ENCODE results near the gene CNPY1. TPM values are rescaled to one million over a fixed set of nuclear protein-coding genes. Genes with fewer than 3 reads are reported as not detected.
"Not testable (repeated sequence)": the region's sequence is repeated elsewhere in the genome, so short reads cannot be mapped to it uniquely, and the experiment has no call there.

Gene CNPY1
- total RNA-seq, 2 donors from 2014 or later, result not detected

GRCh38 chr7:155580367-155580766, 34.0 kb upstream of the CNPY1 start:
- DNase-seq (no peak), ATAC-seq (no peak)
- intact Hi-C loops (cut with DNase I), result no loop called here

GRCh38 chr7:155579565-155579964, 33.2 kb upstream of the CNPY1 start:
- intact Hi-C loops (cut with DNase I), result no loop called here
- DNase-seq (no peak), ATAC-seq (no peak)

- DNase-seq (no peak), ATAC-seq (no peak)
- intact Hi-C loops (cut with DNase I), result no loop called here
Observed at GRCh38 chr7:155578016-155578415, 31.7 kb upstream of the CNPY1 start.

GRCh38 chr7:155577509-155577905, 31.1 kb upstream of the CNPY1 start:
- no peak for DNase-seq
- ATAC-seq, result no peak
- intact Hi-C loops (cut with DNase I), result no loop called here

- intact Hi-C loops (cut with DNase I), result no loop called here
- ATAC-seq (no peak), DNase-seq (no peak)
Observed at GRCh38 chr7:155576900-155577508, 30.6 kb upstream of the CNPY1 start.

GRCh38 chr7:155576416-155576815, 30.1 kb upstream of the CNPY1 start:
- ATAC-seq (no peak), DNase-seq (no peak)
- intact Hi-C loops (cut with DNase I), result no loop called here

- intact Hi-C loops (cut with DNase I), result no loop called here
- no peak for ATAC-seq
- no peak for DNase-seq
Observed at GRCh38 chr7:155574556-155575290, 28.4 kb upstream of the CNPY1 start.

GRCh38 chr7:155571581-155572345, 25.4 kb upstream of the CNPY1 start:
- intact Hi-C loops (cut with DNase I), result no loop called here
- DNase-seq, result no peak
- ATAC-seq, result no peak

- DNase-seq, result no peak
- ATAC-seq, result no peak
- intact Hi-C loops (cut with DNase I), result no loop called here
Observed at GRCh38 chr7:155570991-155571390, 24.6 kb upstream of the CNPY1 start.

GRCh38 chr7:155570171-155570958, 24.0 kb upstream of the CNPY1 start:
- intact Hi-C loops (cut with DNase I), result no loop called here

GRCh38 chr7:155569681-155570080, 23.3 kb upstream of the CNPY1 start:
- DNase-seq (no peak), ATAC-seq (no peak)
- intact Hi-C loops (cut with DNase I), result no loop called here

More at GRCh38 chr7:155570171-155570958, 24.0 kb upstream of the CNPY1 start:
- DNase-seq (no peak), ATAC-seq (no peak)

- ATAC-seq, result no peak
- DNase-seq, result no peak
- intact Hi-C loops (cut with DNase I), result no loop called here
Observed at GRCh38 chr7:155568842-155569494, 22.6 kb upstream of the CNPY1 start.

GRCh38 chr7:155568333-155568660, 21.9 kb upstream of the CNPY1 start:
- intact Hi-C loops (cut with DNase I), result no loop called here
- DNase-seq (no peak), ATAC-seq (no peak)

GRCh38 chr7:155567646-155568332, 21.4 kb upstream of the CNPY1 start:
- intact Hi-C loops (cut with DNase I), result no loop called here
- no peak for DNase-seq
- ATAC-seq, result no peak

- intact Hi-C loops (cut with DNase I), result no loop called here
- ATAC-seq (no peak), DNase-seq (no peak)
Observed at GRCh38 chr7:155566011-155566836, 19.9 kb upstream of the CNPY1 start.

- DNase-seq, result no peak
- ATAC-seq, result no peak
- intact Hi-C loops (cut with DNase I), result no loop called here
Observed at GRCh38 chr7:155565596-155565995, 19.2 kb upstream of the CNPY1 start.

GRCh38 chr7:155562976-155563375, 16.6 kb upstream of the CNPY1 start:
- intact Hi-C loops (cut with DNase I); DNase-seq; ATAC-seq: not testable (repeated sequence)

GRCh38 chr7:155562106-155562505, 15.7 kb upstream of the CNPY1 start:
- ATAC-seq, result no peak

More at GRCh38 chr7:155562106-155562505, 15.7 kb upstream of the CNPY1 start:
- intact Hi-C loops (cut with DNase I), result no loop called here
- DNase-seq, result no peak
